HG02798 (cell line): ENCODE measurements around the gene CDC42EP2.
"Not testable (repeated sequence)": the region's sequence is repeated elsewhere in the genome, so short reads cannot be mapped to it uniquely, and the experiment has no call there.

ENCODE experiments used
- ATAC-seq: cut with Tn5 transposase; IDR thresholded peaks from one replicate; pipeline ENCODE4 v1.9.1; 2021; ENCODE audit warnings: mild to moderate bottlenecking; ENCODE audit not compliant: unreplicated experiment, poor library complexity

Gene CDC42EP2

DNA sequence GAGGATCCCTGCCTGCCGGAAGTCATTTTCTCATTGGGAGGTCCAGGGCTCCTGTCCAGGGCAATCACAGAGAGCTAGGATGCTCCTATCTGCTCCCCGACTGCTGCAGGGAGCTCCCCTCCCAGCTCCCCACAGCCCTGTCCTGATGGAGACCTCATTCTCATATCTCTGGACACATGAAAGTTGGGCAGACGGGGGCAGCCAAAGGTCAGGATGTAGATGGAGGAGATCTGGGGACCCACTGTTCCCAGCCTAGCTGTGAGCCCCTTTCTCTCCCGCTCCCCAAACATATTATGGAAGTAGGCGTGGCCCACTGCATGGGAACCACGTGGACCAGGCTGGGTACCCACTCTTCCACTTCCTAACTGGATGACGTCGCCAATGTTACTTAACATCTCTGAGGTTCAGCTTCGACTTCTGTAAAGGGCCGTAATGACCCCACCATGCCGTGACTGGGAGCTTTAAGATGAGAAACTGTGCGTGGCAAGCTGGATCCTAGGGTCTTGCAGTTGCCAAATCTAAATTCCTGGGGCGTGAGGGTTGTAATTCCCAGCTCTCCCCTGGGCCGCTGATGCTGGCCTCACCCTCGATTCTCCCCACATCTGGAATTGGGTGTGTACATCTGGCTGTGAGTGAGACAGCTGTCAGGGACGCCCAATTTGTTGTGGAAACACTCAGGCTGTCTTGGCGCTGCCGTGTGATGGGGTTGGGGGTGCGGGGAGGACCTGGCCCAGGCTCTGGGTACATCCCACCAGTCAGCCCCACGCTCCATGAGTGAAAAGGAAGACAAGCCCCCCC is 1.8 kb downstream of the CDC42EP2 start:
- ATAC-seq = no peak

DNA sequence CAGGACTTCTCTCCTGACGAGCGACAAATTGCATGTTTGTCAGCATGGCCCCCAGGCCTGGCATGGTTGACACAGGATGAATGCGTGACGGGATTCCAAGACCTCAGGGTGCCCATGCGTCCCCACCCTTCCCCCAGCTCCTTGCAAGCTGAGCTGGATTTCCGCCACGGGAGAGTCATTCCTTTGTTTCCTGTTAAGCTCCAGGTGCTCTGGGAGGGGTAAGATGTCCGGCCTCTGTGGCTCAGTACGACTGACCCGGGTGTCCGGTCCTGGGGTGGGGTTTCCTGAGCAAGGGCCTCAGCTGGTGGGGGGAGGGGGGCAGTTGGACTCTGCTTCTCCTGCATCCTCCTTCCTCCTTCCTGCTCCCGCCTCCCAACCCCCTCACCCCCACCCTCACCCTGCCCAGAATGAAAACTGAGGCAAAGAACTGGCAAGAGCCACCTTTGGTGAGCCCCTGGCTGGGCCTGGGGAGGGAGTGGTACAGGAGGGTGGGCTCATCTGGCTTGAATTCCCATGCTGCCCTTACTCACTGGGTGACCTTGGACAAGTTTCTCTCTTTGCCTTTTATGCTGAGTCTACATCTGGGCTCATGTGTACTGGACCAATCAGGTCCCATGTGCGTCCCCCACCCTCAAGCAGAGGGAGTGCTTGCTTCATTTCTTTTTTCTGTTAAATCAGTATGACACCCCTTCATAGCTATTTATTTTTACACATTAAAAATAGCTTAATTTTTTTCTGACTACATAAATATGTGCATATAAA is 2.5 kb downstream of the CDC42EP2 start:
- ATAC-seq = no peak

DNA sequence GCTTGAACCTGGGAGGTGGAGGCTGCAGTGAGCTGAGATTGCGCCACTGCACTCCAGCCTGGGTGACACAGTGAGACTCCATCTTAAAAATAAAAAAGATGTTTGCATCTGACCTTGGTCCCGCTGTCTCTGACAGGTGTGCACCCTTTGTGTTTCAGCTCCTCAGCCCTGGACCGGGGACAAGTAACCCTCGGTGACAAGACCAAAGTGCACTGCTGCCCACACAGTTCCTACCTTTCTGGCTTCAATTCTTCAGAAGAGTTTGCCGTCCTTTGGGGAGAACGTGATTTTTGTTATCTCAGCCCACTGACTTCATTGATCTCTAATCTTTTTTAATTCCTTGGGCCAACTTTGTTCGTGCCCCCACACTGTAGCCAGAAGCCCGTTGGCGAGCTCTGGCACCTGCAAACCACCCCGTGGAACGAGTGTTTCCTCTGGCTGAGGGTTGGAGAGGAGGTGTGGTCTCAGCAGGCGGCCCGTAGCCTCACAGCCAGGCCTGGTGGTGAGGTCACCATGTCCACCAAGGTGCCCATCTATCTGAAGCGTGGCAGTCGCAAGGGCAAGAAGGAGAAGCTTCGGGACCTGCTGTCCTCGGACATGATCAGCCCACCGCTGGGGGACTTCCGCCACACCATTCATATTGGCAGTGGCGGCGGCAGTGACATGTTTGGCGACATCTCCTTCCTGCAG is 5.9 kb downstream of the CDC42EP2 start:
- ATAC-seq = no peak

DNA sequence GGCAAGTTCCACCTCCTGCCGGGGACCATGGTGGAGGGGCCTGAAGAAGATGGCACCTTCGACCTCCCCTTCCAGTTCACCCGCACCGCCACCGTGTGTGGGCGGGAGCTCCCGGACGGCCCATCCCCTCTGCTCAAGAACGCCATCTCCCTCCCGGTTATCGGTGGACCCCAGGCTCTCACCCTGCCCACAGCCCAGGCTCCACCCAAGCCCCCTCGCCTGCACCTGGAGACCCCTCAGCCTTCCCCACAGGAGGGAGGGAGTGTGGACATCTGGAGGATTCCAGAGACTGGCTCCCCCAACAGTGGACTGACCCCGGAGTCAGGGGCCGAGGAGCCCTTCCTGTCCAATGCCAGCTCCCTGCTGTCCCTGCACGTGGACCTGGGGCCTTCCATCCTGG is 6.4 kb downstream of the CDC42EP2 start:
- ATAC-seq = no peak

DNA sequence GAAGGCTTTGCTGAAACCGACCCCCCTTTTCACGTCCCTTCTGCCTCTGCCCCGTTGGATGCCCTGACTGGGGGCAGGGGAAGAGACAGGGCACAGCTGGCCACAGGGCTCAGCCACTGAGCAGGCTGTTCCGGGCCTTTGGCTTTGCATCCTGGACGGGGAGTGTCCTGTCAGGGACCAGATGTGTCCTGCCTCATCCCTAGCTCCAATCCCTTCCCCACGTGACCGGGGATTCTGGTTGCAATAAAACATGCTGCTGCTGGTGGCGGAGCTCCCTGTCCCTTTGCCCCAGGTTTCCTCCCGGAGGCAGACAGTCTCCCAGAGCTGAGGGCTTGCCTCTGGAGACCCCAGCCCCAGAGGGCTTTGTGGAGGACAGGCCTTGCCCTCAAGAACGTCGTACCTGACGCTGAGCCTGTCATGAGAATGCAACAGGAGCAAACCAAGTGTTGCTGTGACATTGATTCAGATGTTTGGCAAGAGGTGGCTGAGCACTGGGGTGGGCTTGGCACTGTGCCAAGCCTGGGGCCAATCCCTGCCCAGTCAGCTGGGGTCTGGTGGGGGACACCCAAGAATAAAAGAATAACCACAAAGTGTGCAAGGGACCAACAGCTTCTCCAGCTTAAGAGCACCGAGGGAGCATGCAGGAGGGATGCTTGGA is 7.3 kb downstream of the CDC42EP2 start:
- no peak for ATAC-seq

DNA sequence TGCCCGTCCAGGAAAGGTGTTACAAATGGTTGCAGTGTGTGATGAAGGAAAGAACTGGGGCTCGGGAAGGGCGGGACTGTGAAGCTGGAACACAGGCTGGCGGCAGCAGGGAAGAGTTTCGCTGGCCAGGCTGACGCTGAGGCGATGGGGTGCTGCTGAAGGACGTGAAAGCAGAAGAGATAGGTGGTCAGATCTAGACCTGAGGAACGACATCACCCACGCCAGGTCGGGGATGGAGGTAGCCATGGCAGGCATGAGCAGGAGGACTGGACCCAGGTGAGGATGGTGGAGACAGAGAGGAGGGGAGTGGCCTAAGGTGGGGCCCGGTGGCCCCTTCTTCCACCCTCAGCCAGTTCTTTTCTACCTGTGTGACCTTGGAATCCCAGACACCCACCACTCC is 9.1 kb downstream of the CDC42EP2 start:
- no peak for ATAC-seq

DNA sequence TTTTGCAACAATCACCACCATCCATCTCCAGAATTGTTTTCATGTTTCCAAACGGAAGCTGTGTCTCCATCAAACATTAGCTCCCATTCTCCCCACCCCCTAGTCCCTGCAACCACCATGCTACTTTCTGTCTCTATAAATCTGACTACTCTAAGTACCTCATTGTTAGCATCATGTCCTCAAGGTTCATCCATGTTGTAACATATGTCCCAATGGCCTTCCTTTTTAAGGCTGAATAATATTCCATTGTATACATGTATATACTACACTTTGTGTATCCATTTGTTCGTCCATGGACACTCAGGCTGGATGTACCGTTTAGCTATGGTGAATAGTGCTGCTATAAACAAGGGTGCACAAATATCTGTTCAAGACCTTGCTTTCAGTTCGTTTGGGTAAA is 10.8 kb downstream of the CDC42EP2 start:
- ATAC-seq = no peak

DNA sequence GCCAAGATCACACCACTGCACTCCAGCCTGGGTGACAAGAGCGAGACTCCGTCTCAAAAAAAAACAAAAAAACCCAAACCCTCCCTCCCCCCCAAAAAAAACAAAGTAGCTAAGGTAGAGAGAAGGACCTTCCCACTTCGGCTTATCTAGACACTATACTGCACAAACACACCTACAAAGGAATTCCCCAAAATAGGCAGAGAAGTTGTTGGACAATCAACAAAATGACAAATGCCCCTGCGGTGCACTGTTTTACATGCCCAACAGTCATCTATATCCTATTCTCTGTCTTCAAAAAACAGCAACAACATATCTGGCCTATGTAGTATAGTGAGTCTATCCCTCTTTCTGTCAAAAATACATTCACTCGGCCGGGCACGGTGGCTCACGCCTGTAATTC is 12.4 kb downstream of the CDC42EP2 start:
- no peak for ATAC-seq

DNA sequence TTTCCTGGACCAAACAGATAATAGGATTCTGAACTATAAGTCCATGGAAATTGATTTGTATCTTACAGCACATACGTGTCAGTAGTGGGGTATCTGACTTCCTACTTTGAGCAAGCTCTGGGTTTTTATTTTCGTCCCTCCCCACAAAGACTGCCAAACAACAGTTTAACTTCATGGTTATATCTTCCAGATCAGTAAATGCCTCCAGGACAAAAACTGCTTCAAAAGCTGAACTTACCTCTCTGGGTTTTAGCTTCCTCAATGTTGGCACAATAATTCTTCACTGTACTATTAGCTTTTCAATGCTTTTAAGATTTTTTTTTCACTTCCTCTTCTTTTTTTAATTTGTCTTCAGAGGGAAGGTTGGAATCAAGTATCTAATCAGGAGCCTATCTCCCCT is 14.8 kb downstream of the CDC42EP2 start:
- no peak for ATAC-seq

DNA sequence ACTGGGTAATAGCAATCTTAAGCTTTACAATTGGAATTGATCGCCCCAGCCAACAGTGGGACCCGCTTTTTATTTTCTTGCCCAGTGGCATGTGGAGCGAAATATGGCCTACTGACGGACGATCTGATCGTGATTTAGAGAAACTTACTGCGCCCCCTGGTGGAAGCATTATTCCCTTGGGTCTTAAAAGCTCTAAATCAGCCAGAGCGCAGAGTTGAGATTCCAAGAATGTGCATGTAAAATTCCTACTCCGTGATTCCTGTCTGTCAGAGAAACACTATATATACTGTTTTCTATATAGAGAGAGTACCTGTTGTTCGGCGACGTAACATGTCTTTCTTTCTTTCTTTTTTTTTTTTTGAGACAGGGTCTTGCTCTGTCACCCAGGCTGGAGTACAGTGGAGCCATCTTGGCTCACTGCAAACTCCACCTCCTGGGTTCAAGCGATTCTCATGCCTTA is 15.3 kb downstream of the CDC42EP2 start:
- ATAC-seq = no peak

DNA sequence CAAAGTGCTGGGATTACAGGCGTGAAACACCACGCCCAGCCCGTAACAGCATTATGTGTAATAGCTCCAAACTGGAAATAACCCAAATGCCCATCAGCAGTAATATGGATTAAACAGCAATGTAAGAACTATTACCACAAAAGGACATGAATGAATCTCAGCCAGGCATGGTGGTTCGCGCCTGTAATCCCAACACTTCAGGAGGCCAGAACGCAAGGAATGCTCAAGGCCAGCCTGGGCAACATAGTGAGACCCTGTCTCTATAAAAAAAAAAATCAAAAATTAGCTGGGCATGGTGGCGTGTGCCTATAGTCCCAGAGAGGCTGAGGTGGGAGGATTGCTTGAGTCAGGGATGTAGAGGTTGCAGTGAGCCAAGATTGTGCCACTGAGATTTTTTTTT is 15.9 kb downstream of the CDC42EP2 start:
- no peak for ATAC-seq

DNA sequence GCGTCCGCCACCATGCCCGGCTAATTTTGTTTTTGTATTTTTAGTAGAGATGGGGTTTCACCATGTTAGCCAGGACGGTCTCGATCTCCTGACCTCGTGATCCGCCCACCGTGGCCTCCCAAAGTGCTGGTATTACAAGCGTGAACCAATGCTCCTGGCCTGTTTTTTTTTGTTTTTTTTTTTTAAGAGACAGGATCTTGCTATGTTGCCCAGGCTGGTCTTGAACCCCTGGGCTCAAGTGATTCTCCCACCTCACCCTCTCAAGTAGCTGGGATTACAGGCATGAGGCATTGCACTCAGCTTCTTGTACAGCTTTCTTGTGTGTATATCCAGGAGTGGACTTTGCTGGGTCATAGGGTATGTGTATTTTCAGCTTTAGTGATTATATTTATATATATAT is 17.9 kb downstream of the CDC42EP2 start:
- ATAC-seq = not testable (repeated sequence)

DNA sequence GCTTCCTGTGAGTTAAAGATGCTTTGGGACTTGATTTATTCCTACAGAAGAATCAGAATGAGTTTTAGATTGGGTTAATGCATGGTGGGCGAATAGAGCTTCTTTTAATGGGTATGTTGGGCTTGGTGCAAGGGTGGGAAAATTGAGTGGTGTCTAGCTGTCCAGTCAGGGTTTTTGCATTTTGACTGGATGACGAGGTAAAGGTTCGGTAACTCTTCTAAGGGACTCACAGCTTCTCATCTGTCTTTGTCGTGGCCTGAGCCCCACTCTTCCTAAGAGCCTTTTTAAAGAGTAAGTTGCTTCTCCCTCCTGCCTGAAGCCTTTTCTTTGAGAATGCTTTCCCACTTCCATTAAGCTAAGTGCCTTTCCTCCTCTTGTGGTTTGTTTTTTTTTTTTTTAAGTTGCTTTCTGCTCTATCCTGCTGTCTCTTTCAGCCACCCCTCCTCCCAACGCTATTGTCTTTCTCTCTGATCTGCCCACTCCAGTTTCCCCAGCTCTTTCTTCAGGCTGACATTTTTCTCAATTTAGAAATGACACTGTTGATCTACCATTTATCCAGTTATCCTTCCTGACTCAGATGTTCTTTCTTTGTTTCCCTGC is 20.1 kb downstream of the CDC42EP2 start:
- ATAC-seq = no peak

DNA sequence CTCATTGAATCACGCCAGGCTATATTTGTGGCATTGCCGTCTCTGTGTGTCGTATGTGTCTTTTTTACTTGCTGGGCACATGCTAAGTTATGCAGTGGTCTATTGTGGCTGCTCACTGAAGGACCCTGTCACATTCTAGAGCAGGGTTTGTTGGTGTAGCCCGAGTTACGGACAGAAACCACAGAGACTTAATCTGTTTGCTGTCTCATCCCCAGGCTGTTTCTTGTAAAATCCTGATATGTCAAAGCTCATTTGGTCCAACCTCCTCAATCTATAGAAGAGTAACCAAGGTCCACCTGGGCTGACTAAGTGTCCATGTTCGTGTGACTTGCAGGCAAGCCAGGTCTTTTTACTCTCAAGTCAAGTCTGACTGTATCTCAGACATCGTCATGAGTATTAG is 24.0 kb downstream of the CDC42EP2 start:
- ATAC-seq = no peak

DNA sequence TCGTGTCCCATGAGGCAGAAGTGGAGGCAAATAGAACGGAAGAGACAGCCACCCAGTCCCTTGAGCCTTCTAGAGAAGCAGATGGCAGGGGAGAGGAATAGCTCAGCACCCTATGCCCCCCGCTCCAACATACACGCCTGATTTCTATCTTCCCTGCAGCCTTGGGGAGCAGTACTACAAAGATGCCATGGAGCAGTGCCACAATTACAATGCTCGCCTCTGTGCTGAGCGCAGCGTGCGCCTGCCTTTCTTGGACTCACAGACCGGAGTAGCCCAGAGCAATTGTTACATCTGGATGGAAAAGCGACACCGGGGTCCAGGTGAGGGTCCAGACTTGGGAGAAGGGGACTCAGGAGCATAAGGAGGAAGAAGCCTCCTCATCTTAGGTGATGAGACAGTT is 25.6 kb downstream of the CDC42EP2 start:
- no peak for ATAC-seq

DNA sequence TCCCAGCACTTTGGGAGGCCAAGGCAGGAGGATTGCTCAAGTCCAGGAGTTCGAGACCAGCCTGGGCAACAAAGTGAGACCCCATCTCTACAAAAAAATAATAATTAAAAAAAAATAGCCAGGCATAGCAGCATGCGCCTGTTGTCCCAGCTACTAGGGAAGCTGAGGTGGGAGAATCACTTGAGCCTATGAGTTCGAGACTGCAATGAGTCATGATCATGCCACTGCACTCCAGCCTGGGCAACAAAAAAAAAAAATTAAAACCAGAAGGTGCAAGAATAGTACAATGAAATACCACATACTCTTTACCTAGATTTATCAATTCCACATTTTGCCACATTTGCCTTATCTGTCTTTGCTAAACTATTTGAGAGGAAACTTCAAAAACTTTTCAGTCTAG is 27.2 kb downstream of the CDC42EP2 start:
- ATAC-seq = no peak

DNA sequence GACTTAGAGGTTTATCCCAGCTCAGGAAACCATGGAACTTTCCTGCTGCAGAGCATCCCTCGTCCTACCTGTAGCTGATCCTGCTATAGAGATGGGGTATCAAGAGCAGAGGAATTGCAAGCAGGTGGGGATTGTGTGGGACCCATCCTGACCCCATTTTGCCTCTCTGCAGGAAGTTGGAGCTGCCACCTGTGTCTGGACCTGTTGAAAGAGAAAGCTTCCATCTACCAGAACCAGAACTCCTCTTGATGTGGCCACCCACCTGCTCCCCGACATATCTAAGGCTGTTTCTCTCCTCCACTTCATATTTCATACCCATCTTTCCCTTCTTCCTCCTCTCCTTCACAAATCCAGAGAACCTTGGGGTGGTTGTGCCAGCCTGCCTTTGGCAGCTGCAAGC is 36.8 kb downstream of the CDC42EP2 start:
- ATAC-seq = no peak

DNA sequence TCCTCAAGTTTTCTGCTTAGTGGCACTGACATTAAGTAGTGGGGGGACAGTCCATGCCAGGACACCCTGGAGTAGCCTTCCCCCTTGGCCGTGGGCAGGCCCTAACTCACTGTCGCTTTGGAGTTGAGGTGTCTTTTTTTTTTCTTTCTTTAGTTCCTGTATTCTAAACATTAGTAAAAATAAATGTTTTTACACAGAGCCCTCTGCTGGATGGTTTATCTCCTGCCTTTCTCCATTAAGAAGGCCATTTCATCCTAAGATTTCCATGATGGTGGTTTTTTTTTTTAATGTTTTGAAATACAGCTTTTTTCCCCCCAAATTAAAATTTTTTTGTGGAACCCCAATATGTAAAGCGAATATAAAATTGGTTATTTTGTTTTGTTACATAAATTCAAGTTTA is 38.1 kb downstream of the CDC42EP2 start:
- ATAC-seq = no peak

DNA sequence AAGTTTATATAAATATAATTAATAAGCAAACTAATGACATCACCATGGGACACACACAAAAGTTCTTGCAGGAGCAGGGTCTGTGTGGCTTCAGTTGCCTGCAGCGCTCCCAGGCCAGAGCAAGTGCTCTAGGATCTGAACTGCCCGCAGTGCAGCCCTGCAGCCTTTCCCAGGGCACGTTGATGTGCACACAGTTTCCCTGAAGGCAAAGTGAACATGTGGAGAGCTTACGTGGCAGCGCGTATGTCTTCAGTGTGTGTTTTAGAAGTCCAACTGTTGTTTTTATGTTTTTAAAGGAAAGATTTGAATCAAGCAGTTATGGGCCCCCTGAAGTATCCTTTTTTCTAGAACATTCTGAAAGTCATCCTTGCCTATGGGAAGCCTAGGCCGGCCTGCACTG is 38.7 kb downstream of the CDC42EP2 start:
- ATAC-seq = no peak

DNA sequence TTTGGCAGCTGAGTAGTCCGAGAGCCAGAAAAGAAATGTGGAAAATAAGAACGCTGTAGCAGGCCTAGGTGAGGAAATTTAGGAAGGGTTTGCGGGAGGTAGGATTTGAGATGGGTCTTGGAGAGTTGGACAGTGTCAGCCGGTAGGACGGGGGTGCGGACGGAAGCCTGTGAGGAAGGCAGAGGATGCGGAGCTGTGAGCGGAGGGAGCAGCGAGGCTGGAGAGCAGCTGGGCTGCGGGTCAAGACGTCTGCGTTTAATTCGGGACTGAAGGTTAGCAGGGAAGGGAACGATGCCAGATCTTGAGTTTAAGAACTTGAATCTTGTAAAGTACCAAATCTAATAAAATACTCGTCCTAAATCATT is 39.2 kb downstream of the CDC42EP2 start:
- ATAC-seq = no peak
